NCI-H524 (cell line): Measurements from ENCODE around the gene RETSAT.
A peak's percentile ranks its signal among the peaks of the same experiment; 100 is the strongest.
"Not testable (repeated sequence)": the region's sequence is repeated elsewhere in the genome, so short reads cannot be mapped to it uniquely, and the experiment has no call there.

ENCODE experiments used
- DNase-seq, 2 experiments: peaks; one replicate each; lab custom pipeline; 2025; lab: John Stamatoyannopoulos, UW

RETSAT gene

GRCh38 chr2:85354286-85355072 is at the start of gene RETSAT, which contains the start of gene ELMOD3:
Gene RETSAT (minus strand): TSS chr2:85354528. CDS start chr2:85354507, 21 bp downstream.
Gene ELMOD3 (plus strand): TSS chr2:85354769. CDS start chr2:85357199, 2,430 bp downstream.
- DNase-seq, result peak; percentile 94 to 98

- no peak for DNase-seq
These were observed 47.5 kb upstream of the RETSAT start for GRCh38 chr2:85401844-85402243.

GRCh38 chr2:85401464-85401805 is 47.1 kb upstream of the RETSAT start:
- no peak for DNase-seq

- DNase-seq, result no peak
These were observed 46.5 kb upstream of the RETSAT start for GRCh38 chr2:85400541-85401463.

GRCh38 chr2:85400023-85400422 is 45.7 kb upstream of the RETSAT start:
- no peak for DNase-seq

GRCh38 chr2:85399183-85399455 is 44.8 kb upstream of the RETSAT start:
- no peak for DNase-seq

GRCh38 chr2:85398426-85399182 is 44.3 kb upstream of the RETSAT start:
- DNase-seq, result no peak

GRCh38 chr2:85397925-85398331 is 43.6 kb upstream of the RETSAT start:
- no peak for DNase-seq

GRCh38 chr2:85396531-85397470 is 42.5 kb upstream of the RETSAT start:
- no peak for DNase-seq

GRCh38 chr2:85395912-85396475 is 41.7 kb upstream of the RETSAT start:
- no peak for DNase-seq

- no peak for DNase-seq
These were observed 40.6 kb upstream of the RETSAT start for GRCh38 chr2:85394976-85395375.

- peak in 1 of 2 experiments; percentile 20 for DNase-seq
These were observed 39.9 kb upstream of the RETSAT start for GRCh38 chr2:85394261-85394681.

GRCh38 chr2:85393836-85394235 is 39.5 kb upstream of the RETSAT start:
- no peak for DNase-seq

- DNase-seq, result peak in 1 of 2 experiments; percentile 52
These were observed 36.8 kb upstream of the RETSAT start for GRCh38 chr2:85390941-85391669.

- no peak for DNase-seq
These were observed 34.7 kb upstream of the RETSAT start for GRCh38 chr2:85388878-85389538.

GRCh38 chr2:85387754-85388153 is 33.4 kb upstream of the RETSAT start:
- no peak for DNase-seq

- no peak for DNase-seq
These were observed 31.4 kb upstream of the RETSAT start for GRCh38 chr2:85385746-85386145.

- no peak for DNase-seq
These were observed 29.5 kb upstream of the RETSAT start for GRCh38 chr2:85383850-85384249.

GRCh38 chr2:85383151-85383550 is 28.8 kb upstream of the RETSAT start:
- DNase-seq, result not testable (repeated sequence)

- no peak for DNase-seq
These were observed 25.7 kb upstream of the RETSAT start for GRCh38 chr2:85380048-85380447.
